DOHH2 (cell line): ENCODE data around the gene FAP.

Experiments
- H3F3A ChIP-seq: fragments of 200-600 bp; sonication (generic), shearing (Covaris generic); 2 replicates; pipeline ENCODE4 v1.6.0; 2016; ENCODE audit warnings: antibody characterized with exemption, mild to moderate bottlenecking; ENCODE audit not compliant: control insufficient read depth, insufficient read depth
- H3K27ac ChIP-seq: fragments of 200-600 bp; sonication (generic); 2 replicates; pipeline ENCODE4 v1.5.1; 2014; ENCODE audit warnings: low read depth, mild to moderate bottlenecking, low read length, moderate library complexity
- H3K27me3 ChIP-seq: fragments of 200-600 bp; sonication (generic); 2 replicates; pipeline ENCODE4 v1.6.1; 2014; ENCODE audit warnings: mild to moderate bottlenecking, low read length, mixed read lengths; ENCODE audit not compliant: control insufficient read depth
- H3K36me3 ChIP-seq: fragments of 200-600 bp; sonication (generic); 2 replicates; pipeline ENCODE4 v1.6.1; 2014; ENCODE audit warnings: mild to moderate bottlenecking, low read length, moderate library complexity, mixed read lengths; ENCODE audit not compliant: control insufficient read depth
- H3K4me1 ChIP-seq: fragments of 200-600 bp; sonication (generic); 2 replicates; pipeline ENCODE4 v1.6.1; 2014; ENCODE audit warnings: mild to moderate bottlenecking, low read length, mixed read lengths; ENCODE audit not compliant: control insufficient read depth
- H3K4me2 ChIP-seq: fragments of 200-600 bp; sonication (generic); 2 replicates; pipeline ENCODE4 v1.6.0; 2014; ENCODE audit warnings: mild to moderate bottlenecking, low read length, moderate library complexity
- H3K4me3 ChIP-seq: fragments of 200-600 bp; sonication (generic); 2 replicates; pipeline ENCODE4 v1.5.1; 2014; ENCODE audit warnings: mild to moderate bottlenecking, low read length, mixed read lengths
- H3K79me2 ChIP-seq: fragments of 200-600 bp; sonication (generic); 2 replicates; pipeline ENCODE4 v1.6.1; 2014; ENCODE audit warnings: mild to moderate bottlenecking, low read length, mixed read lengths; ENCODE audit not compliant: control insufficient read depth
- H3K9me2 ChIP-seq: fragments of 200-600 bp; sonication (generic); replicated peaks from 2 replicates; pipeline ENCODE4 v1.6.1; 2014; ENCODE audit warnings: mild to moderate bottlenecking, low read length, mixed read lengths; ENCODE audit not compliant: control insufficient read depth
- H3K9me3 ChIP-seq: fragments of 200-600 bp; sonication (generic); 2 replicates; pipeline ENCODE4 v1.6.1; 2014; ENCODE audit warnings: antibody characterized with exemption, low read length, mixed read lengths; ENCODE audit not compliant: control insufficient read depth, insufficient read depth
- H4K20me1 ChIP-seq: fragments of 200-600 bp; sonication (generic); 2 replicates; pipeline ENCODE4 v1.6.0; 2014; ENCODE audit warnings: low read depth, mild to moderate bottlenecking, antibody characterized with exemption, low read length, moderate library complexity; ENCODE audit not compliant: control insufficient read depth, insufficient read depth
- EZH2phosphoT487 ChIP-seq: fragments of 200-600 bp; sonication (generic); IDR thresholded peaks from 2 replicates; pipeline ENCODE4 v1.6.1; 2017; ENCODE audit warnings: borderline replicate concordance, mild to moderate bottlenecking, antibody characterized with exemption, low read length, moderate library complexity, mixed read lengths
- TF ChIP-seq, protein P1 (sequence below): fragments of 200-600 bp; sonication (generic); IDR thresholded peaks from one replicate; pipeline ENCODE4 v1.5.1; 2014; ENCODE audit warnings: antibody characterized with exemption, mild to moderate bottlenecking, low read depth, low read length; ENCODE audit not compliant: poor library complexity, severe bottlenecking

Gene FAP

DNA sequence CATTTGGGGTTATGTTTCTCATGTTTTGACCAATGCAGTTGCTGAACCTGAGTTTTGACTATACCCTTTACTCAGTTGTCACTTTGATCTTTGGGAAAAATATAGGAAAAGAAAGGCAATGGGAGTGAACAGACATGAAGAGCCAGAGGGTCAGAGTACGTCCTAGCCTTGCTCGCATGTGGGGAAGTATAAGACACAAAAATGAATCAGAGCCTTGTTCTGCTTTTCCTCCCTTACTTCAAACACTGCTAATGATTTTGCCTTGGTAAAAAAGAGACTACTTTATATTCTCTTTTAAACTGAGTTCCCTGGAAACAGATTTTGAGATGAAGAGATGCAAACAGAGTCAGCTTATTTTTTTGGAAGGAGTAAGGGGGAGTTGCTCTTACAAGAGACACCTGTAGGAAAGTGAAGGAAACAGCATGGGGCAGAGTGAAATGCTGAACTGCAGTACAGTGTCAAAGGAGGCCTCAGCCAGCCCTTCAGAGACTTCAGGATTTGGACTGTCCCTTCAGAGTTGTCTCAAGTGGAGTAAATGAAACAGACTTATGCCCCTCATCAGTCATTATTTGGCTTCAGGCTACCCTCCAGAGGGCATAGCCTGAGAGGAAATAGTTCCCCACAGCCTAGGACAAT, 11.1 kb upstream of the FAP start:
- H3K27ac ChIP-seq: no peak overlapping the region
- no peak for TF ChIP-seq EZH2phosphoT487
- no peaks in the 10 kb centered on the region for H4K20me1 ChIP-seq
- no peaks in the 10 kb centered on the region for H3F3A ChIP-seq
- no peaks in the 10 kb centered on the region for H3K9me3 ChIP-seq
- no peaks in the 10 kb centered on the region for H3K27me3 ChIP-seq
- H3K4me2 ChIP-seq: no peak overlapping the region
- H3K4me3 ChIP-seq: no peak overlapping the region
- no peaks in the 10 kb centered on the region for H3K4me1 ChIP-seq
- H3K36me3 ChIP-seq: no peaks in the 10 kb centered on the region
- H3K9me2 ChIP-seq: no peaks in the 10 kb centered on the region
- H3K79me2 ChIP-seq: no peaks in the 10 kb centered on the region

DNA sequence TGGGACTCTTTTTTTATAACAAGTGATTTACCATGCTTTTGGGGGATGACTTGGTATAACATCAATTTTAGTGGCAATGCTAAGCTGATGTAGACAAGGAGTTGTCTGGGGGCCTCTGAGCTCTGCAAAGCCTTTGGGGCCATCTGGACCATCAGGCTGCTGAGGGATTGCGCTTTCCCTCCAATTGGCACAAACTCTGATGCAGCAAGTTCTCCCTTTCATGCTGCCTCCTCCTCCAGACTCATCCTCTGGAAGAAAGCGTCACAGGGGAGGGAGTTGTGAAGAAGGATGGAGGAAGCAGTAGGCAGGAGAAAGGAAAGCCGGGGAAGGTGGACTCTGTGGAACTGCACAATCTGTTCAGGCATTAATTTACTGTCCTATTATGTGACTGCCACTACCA, 10.2 kb upstream of the FAP start:
- H3K9me3 ChIP-seq: no peaks in the 10 kb centered on the region
- no peak overlapping the region for H3K4me3 ChIP-seq
- H3K4me1 ChIP-seq: no peaks in the 10 kb centered on the region
- no peak overlapping the region for H3K4me2 ChIP-seq
- no peak for TF ChIP-seq EZH2phosphoT487
- TF ChIP-seq, protein P1, sequence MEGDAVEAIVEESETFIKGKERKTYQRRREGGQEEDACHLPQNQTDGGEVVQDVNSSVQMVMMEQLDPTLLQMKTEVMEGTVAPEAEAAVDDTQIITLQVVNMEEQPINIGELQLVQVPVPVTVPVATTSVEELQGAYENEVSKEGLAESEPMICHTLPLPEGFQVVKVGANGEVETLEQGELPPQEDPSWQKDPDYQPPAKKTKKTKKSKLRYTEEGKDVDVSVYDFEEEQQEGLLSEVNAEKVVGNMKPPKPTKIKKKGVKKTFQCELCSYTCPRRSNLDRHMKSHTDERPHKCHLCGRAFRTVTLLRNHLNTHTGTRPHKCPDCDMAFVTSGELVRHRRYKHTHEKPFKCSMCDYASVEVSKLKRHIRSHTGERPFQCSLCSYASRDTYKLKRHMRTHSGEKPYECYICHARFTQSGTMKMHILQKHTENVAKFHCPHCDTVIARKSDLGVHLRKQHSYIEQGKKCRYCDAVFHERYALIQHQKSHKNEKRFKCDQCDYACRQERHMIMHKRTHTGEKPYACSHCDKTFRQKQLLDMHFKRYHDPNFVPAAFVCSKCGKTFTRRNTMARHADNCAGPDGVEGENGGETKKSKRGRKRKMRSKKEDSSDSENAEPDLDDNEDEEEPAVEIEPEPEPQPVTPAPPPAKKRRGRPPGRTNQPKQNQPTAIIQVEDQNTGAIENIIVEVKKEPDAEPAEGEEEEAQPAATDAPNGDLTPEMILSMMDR: no peak
- H3K27me3 ChIP-seq: no peaks in the 10 kb centered on the region
- no peaks in the 10 kb centered on the region for H4K20me1 ChIP-seq
- no peak overlapping the region for H3K27ac ChIP-seq
- no peaks in the 10 kb centered on the region for H3F3A ChIP-seq
- H3K9me2 ChIP-seq: no peaks in the 10 kb centered on the region
- H3K79me2 ChIP-seq: no peaks in the 10 kb centered on the region
- H3K36me3 ChIP-seq: no peaks in the 10 kb centered on the region

DNA sequence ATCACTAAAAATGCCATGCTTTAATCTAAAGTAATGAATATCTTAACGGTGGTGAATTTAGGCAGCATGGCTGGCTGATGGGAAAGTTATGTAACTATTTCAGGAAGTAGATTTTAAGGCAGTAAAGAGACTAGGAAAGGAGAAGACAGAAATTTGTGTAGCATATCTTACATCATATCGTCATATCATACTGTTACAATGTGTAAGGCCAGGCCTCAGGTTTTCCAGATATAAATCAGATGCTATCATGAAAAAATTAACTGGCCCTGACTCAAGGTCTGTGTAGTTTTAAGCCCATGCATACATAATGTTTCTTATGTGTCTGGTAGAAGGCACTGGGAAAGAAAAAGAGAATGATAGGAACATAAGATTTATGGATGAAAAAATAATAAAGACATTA, 8.9 kb upstream of the FAP start:
- Histone ChIP-seq H3K27me3 (no peaks in the 10 kb centered on the region), H3K4me2 (no peak overlapping the region), H3K4me1 (no peaks in the 10 kb centered on the region), H4K20me1 (no peaks in the 10 kb centered on the region), H3K79me2 (no peaks in the 10 kb centered on the region), H3K4me3 (no peak overlapping the region), H3K9me2 (no peaks in the 10 kb centered on the region), H3K27ac (no peak overlapping the region), H3F3A (no peaks in the 10 kb centered on the region), H3K9me3 (no peaks in the 10 kb centered on the region), H3K36me3 (no peaks in the 10 kb centered on the region)
- TF ChIP-seq, protein P1: no peak
- no peak for TF ChIP-seq EZH2phosphoT487

DNA sequence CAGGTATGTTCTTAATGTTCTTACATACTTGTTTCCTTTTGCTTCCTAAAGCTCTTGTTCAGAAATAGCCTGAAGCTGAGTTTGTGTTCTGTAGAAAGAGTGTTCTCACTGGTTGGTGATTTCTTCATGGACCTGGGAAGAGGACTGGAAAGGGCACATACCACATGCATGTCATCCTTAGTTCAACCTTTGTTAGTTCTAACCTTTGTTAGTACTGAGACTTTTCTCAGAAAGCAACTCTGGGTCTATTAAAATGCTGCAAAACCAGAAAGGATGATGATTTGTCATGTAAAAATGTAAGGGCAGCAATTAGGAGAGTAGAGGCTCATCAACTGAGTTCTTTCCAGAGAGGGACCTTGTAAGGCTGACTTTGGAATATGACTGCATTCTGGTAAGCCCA, 2.5 kb upstream of the FAP start:
- H3K4me3 ChIP-seq: no peak overlapping the region
- no peaks in the 10 kb centered on the region for H3K4me1 ChIP-seq
- H3K27ac ChIP-seq: no peak overlapping the region
- no peaks in the 10 kb centered on the region for H3K9me3 ChIP-seq
- H3K9me2 ChIP-seq: no peaks in the 10 kb centered on the region
- H3K36me3 ChIP-seq: no peaks in the 10 kb centered on the region
- no peaks in the 10 kb centered on the region for H4K20me1 ChIP-seq
- no peaks in the 10 kb centered on the region for H3K27me3 ChIP-seq
- no peaks in the 10 kb centered on the region for H3F3A ChIP-seq
- no peaks in the 10 kb centered on the region for H3K79me2 ChIP-seq
- no peak for TF ChIP-seq EZH2phosphoT487
- TF ChIP-seq, protein P1: no peak
- no peak overlapping the region for H3K4me2 ChIP-seq
